HepG2 (cell line): ENCODE data around the gene RXRG. TPM values are rescaled to one million over a fixed set of nuclear protein-coding genes. Genes with fewer than 3 reads are reported as not detected.

ENCODE experiments used
- ATAC-seq: fragments of 200-7000 bp; cut with Tn5 transposase; 3 replicates; pipeline ENCODE4 v1.9.1; 2020; ENCODE audit warnings: mild to moderate bottlenecking, moderate library complexity
- BruUV-seq: library from RNA; stranded (reverse); fragments of 400-500 nt; replicated peaks from 2 replicates; lab custom pipeline; 2021; lab: Mats Ljungman, UMichigan
- CTCF ChIA-PET: fragments of 300-600 bp; formaldehyde crosslinking; extraction: SDS; loops from one replicate; lab custom pipeline; 2021; ENCODE audit warnings: low total read pairs, inconsistent platforms, low intra/inter-chr PET ratio; lab: Yijun Ruan, JAX
- POLR2A ChIA-PET: fragments of 350-600 bp; sonication (Branson Sonifier 250); formaldehyde crosslinking; loops from one replicate; lab custom pipeline; 2020; ENCODE audit warnings: antibody characterized with exemption, inconsistent platforms; lab: Yijun Ruan, JAX
- DNase-seq: peaks from one replicate; pipeline ENCODE4 v3.0.0-alpha.2; 2015; ENCODE audit warnings: low spot score
- FAIRE-seq: peaks from 3 replicates; lab custom pipeline; 2011; peaks lifted over from hg19 to GRCh38; lab: Jason Lieb, UNC
- H2AFZ ChIP-seq: one replicate; pipeline ENCODE4 v1.6.1; 2011; ENCODE audit warnings: low read length, inconsistent platforms
- H3K27ac ChIP-seq: fragments of 300-600 bp; 3 replicates; pipeline ENCODE4 v1.8.0; 2011; ENCODE audit warnings: mixed run types, mild to moderate bottlenecking, mixed read lengths, low read length, inconsistent platforms; ENCODE audit not compliant: insufficient read depth; ENCODE audit errors: extremely low read length
- H3K27me3 ChIP-seq, 2 experiments: fragments of 200-600 bp in 1 of 2; 2 replicates in 1 of 2; 3 replicates in 1 of 2; pipeline versions ENCODE4 v1.6.0 to v1.8.0; 2011; ENCODE audit warnings: low read length in 2 of 2, mild to moderate bottlenecking in 2 of 2, moderate library complexity in 2 of 2, inconsistent platforms in 1 of 2; ENCODE audit not compliant: insufficient read depth in 2 of 2, control insufficient read depth in 1 of 2
- H3K36me3 ChIP-seq, 2 experiments: fragments of 200-600 bp in 1 of 2; replicated peaks in 1 of 2; 2 replicates in 1 of 2; 3 replicates in 1 of 2; pipeline versions ENCODE4 v1.5.1 to v1.8.0; 2011; ENCODE audit warnings: low read length in 2 of 2, inconsistent platforms in 1 of 2; ENCODE audit not compliant: insufficient read depth in 2 of 2, control insufficient read depth in 1 of 2
- H3K4me1 ChIP-seq: 2 replicates; pipeline ENCODE4 v1.5.1; 2012; ENCODE audit warnings: low read length, inconsistent platforms; ENCODE audit not compliant: insufficient read depth
- H3K4me2 ChIP-seq: 2 replicates; pipeline ENCODE4 v1.6.0; 2011; ENCODE audit warnings: low read depth, low read length, inconsistent platforms
- H3K4me3 ChIP-seq, 3 experiments: fragments of 200-600 bp in 1 of 3; sonication (generic), shearing (Covaris generic) in 1 of 3; replicated peaks in 1 of 3; 2 replicates each; pipeline ENCODE4 v1.5.1; 2011 to 2016; ENCODE audit warnings: low read length in 3 of 3, inconsistent platforms in 2 of 3, low read depth in 2 of 3, mild to moderate bottlenecking in 2 of 3, control low read depth in 1 of 3, mixed read lengths in 1 of 3; ENCODE audit not compliant: insufficient read depth in 1 of 3
- H3K79me2 ChIP-seq: one replicate; pipeline ENCODE4 v1.6.1; 2011; ENCODE audit warnings: low read length, inconsistent platforms; ENCODE audit not compliant: insufficient read depth
- H3K9ac ChIP-seq: 2 replicates; pipeline ENCODE4 v1.6.0; 2011; ENCODE audit warnings: mild to moderate bottlenecking, low read depth, low read length, inconsistent platforms; ENCODE audit not compliant: insufficient read depth
- H3K9me3 ChIP-seq: 2 replicates; pipeline ENCODE4 v1.5.1; 2012; ENCODE audit warnings: mild to moderate bottlenecking, low read length
- H4K20me1 ChIP-seq: 2 replicates; pipeline ENCODE4 v1.6.0; 2011; ENCODE audit warnings: inconsistent platforms, mild to moderate bottlenecking, low read length, moderate library complexity; ENCODE audit not compliant: insufficient read depth
- RXRB ChIP-seq: IDR thresholded peaks from 2 replicates; pipeline ENCODE4 v1.6.1; 2016; ENCODE audit warnings: borderline replicate concordance, missing genetic modification reagents, missing compliant biosample characterization
- SIN3B ChIP-seq: fragments of 150-350 bp; IDR thresholded peaks from 2 replicates; pipeline ENCODE4 v1.6.1; 2014; ENCODE audit warnings: low read length
- SP2 ChIP-seq: sonication (generic); formaldehyde crosslinking; IDR thresholded peaks from 2 replicates; pipeline ENCODE4 v1.5.1; 2020; ENCODE audit warnings: mild to moderate bottlenecking, missing genetic modification reagents
- ZFP36L1 ChIP-seq: sonication (generic); formaldehyde crosslinking; IDR thresholded peaks from 2 replicates; pipeline ENCODE4 v1.8.0; 2022; ENCODE audit warnings: mild to moderate bottlenecking, missing genetic modification reagents, moderate library complexity
- ZNF34 ChIP-seq: sonication (generic); formaldehyde crosslinking; IDR thresholded peaks from 2 replicates; pipeline ENCODE4 v1.4.0; 2020; ENCODE audit warnings: mild to moderate bottlenecking, missing genetic modification reagents, borderline replicate concordance
- WGBS: methylation state at CpG from one replicate; pipeline ENCODE4 v1.1.6; 2017; ENCODE audit warnings: low lambda C conversion rate; 5-methylcytosine and 5-hydroxymethylcytosine counted together
- in situ Hi-C: cut with HindIII; loops from 2 replicates; pipeline ENCODE4 v1.10.0; 2017; ENCODE audit warnings: low pct_unique_long_range_greater_than_20kb; ENCODE audit not compliant: extremely low pct_ligation_motif_present
- intact Hi-C: fragments of 100-400 bp; cut with micrococcal nuclease; formaldehyde crosslinking; loops from one replicate; pipeline ENCODE4 v1.10.0; 2022; ENCODE audit not compliant: unreplicated experiment
- polyA plus RNA-seq, 8 experiments: library from polyadenylated mRNA; depleted of rRNA in 3 of 8; stranded (reverse) in 7 of 8; unstranded in 1 of 8; fragments of >200 nt; fragmentation: Illumina TruSeq in 4 of 8; extraction: Trizol in 4 of 8; gene quantifications; 2 replicates each; pipeline versions ENCODE4 v1.2.1 to v1.2.3, GENCODE V29; 2011 to 2016; ENCODE audit warnings: low read depth in 4 of 8, missing spikeins in 1 of 8, mixed read lengths in 1 of 8; ENCODE audit not compliant: insufficient read depth in 1 of 8
- total RNA-seq, 5 experiments: library from RNA; depleted of rRNA; stranded (reverse); fragments of >200 nt; fragmentation: Illumina TruSeq; extraction: Trizol; gene quantifications; 2 replicates each; pipeline ENCODE4 v1.2.3, GENCODE V29; 2016; ENCODE audit warnings: low read depth in 1 of 5
- TF ChIP-seq, protein P1 (sequence below): IDR thresholded peaks from 2 replicates; pipeline ENCODE4 v1.6.1; 2016; ENCODE audit warnings: missing compliant biosample characterization, missing genetic modification reagents, borderline replicate concordance
- TF ChIP-seq, protein P2 (sequence below): sonication (generic); formaldehyde crosslinking; IDR thresholded peaks from 2 replicates; pipeline ENCODE4 v1.9.0; 2021; ENCODE audit warnings: missing genetic modification reagents, mild to moderate bottlenecking, borderline replicate concordance

Gene RXRG
- total and polyA plus RNA-seq, 2 of the 13 experiments (the other 11 are each of a cell fraction or from before 2014, with no cell fraction given) = not detected

GRCh38 chr1:165436994-165437393, 7.9 kb downstream of the RXRG start:
- in situ Hi-C loops (no loop called here), intact Hi-C loops (no loop called here)
- Histone ChIP-seq H3K4me1 (no peaks in the 10 kb centered on the region), H3K36me3 (no peaks in the 10 kb centered on the region), H3K9me3 (no peaks in the 10 kb centered on the region), H2AFZ (no peak overlapping the region), H3K4me2 (no peak overlapping the region), H3K27ac (no peak overlapping the region), H3K27me3 (no peaks in the 10 kb centered on the region; a peak in 1 of 5 replicates), H3K4me3 (no peak overlapping the region), H4K20me1 (no peaks in the 10 kb centered on the region), H3K9ac (no peak overlapping the region), H3K79me2 (no peaks in the 10 kb centered on the region)
- POLR2A ChIA-PET = no interaction called here
- BruUV-seq = no TSS peak
- no peak for FAIRE-seq
- no peak for DNase-seq
- WGBS = 0% methylated on average over 2 of the region's 2 CpGs
- TF ChIP-seq SP2 (CRISPR knock-in tag) (no peak), ZFP36L1 (CRISPR knock-in tag) (no peak), ZNF34 (CRISPR knock-in tag) (no peak), RXRB (no peak), SIN3B (no peak)
- TF ChIP-seq, protein P1, sequence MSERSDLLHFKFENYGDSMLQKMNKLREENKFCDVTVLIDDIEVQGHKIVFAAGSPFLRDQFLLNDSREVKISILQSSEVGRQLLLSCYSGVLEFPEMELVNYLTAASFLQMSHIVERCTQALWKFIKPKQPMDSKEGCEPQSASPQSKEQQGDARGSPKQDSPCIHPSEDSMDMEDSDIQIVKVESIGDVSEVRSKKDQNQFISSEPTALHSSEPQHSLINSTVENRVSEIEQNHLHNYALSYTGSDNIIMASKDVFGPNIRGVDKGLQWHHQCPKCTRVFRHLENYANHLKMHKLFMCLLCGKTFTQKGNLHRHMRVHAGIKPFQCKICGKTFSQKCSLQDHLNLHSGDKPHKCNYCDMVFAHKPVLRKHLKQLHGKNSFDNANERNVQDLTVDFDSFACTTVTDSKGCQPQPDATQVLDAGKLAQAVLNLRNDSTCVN (CRISPR knock-in tag) = no peak
- TF ChIP-seq, protein P2, sequence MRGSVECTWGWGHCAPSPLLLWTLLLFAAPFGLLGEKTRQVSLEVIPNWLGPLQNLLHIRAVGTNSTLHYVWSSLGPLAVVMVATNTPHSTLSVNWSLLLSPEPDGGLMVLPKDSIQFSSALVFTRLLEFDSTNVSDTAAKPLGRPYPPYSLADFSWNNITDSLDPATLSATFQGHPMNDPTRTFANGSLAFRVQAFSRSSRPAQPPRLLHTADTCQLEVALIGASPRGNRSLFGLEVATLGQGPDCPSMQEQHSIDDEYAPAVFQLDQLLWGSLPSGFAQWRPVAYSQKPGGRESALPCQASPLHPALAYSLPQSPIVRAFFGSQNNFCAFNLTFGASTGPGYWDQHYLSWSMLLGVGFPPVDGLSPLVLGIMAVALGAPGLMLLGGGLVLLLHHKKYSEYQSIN (CRISPR knock-in tag) = no peak
- CTCF ChIA-PET = no interaction called here
- no peak for ATAC-seq
